GM12872 (cell line): ENCODE results near the gene PRR4.

Experiments
- CTCF ChIP-seq: IDR thresholded peaks from 3 replicates; pipeline ENCODE4 v1.5.1; 2011; ENCODE audit warnings: low read depth, mild to moderate bottlenecking, low read length, moderate library complexity; ENCODE audit not compliant: insufficient read depth

PRR4 gene

DNA sequence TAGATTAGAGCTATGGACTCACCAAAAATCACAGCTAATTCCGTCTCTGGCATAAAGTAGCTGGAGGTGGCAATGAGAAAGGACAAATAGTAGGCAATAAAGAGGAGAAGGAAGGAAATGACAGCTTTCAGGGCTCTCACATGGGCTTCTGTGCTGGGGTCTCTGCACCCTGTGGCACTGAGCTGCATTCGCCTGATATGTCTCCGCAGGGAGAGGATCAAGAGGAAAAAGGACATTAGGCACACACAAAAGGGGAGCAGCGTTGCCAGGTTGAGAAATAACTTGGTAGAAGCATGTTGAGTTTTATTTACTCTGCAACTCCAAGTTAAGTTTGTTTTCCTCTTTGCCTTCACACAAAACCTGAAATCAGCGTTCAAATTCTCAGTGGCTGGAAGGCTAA is 47.5 kb downstream of the PRR4 start:
- TF ChIP-seq CTCF, result no peak
